ENCODE measurements around the gene SPRED3.

The SPRED3 gene

GRCh38 chr19:38351865-38352395, 36.6 kb upstream of the SPRED3 start:
- Histone ChIP-seq H3K27me3 (ENCODE audit: insufficient read depth, poor library complexity, severe bottlenecking) (no peaks in the 10 kb centered on the region), H3K36me3 (ENCODE audit: low read depth) (no peaks in the 10 kb centered on the region), H3K9me3 (ENCODE audit: severe bottlenecking) (no peaks in the 10 kb centered on the region), H3K4me3 (ENCODE audit: severe bottlenecking) (no peak overlapping the region), H3K27ac (ENCODE audit: poor library complexity, severe bottlenecking) (no peak overlapping the region), H3K4me1 (ENCODE audit: insufficient read depth, poor library complexity, severe bottlenecking) (no peaks in the 10 kb centered on the region)
- TF ChIP-seq, protein P1, sequence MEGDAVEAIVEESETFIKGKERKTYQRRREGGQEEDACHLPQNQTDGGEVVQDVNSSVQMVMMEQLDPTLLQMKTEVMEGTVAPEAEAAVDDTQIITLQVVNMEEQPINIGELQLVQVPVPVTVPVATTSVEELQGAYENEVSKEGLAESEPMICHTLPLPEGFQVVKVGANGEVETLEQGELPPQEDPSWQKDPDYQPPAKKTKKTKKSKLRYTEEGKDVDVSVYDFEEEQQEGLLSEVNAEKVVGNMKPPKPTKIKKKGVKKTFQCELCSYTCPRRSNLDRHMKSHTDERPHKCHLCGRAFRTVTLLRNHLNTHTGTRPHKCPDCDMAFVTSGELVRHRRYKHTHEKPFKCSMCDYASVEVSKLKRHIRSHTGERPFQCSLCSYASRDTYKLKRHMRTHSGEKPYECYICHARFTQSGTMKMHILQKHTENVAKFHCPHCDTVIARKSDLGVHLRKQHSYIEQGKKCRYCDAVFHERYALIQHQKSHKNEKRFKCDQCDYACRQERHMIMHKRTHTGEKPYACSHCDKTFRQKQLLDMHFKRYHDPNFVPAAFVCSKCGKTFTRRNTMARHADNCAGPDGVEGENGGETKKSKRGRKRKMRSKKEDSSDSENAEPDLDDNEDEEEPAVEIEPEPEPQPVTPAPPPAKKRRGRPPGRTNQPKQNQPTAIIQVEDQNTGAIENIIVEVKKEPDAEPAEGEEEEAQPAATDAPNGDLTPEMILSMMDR (IDR thresholded peaks at IDR 0.05; ENCODE audit: poor library complexity, severe bottlenecking) = no peak
- no peak; the same call in 2 of the 3 replicates for ATAC-seq (ENCODE audit: low read depth)
- DNase-seq (ENCODE audit: low spot score) = peak; percentile 36

DNA sequence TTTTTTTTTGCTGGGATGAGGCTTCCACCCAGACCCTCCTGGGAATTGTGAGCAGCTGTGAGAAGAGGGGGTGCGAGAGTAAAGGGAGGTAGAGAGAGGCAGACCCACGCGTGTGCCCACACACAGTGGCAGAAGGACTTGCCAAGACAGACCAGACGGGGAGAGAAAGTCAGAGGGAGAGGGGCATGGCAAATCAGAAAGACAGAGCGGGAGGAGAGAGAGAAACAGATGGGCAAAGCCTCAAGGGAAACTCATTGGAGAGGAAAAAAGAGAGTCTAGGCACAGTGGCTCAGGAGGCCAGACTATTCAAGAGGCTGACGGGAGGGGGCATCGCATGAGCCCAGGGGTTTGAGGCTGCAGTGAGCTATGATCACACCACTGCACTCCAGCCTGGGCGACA, 35.9 kb upstream of the SPRED3 start:
- Histone ChIP-seq H3K4me1 (ENCODE audit: insufficient read depth, poor library complexity, severe bottlenecking) (no peaks in the 10 kb centered on the region), H3K4me3 (ENCODE audit: severe bottlenecking) (no peak overlapping the region), H3K36me3 (ENCODE audit: low read depth) (no peaks in the 10 kb centered on the region), H3K9me3 (ENCODE audit: severe bottlenecking) (no peaks in the 10 kb centered on the region), H3K27me3 (ENCODE audit: insufficient read depth, poor library complexity, severe bottlenecking) (no peaks in the 10 kb centered on the region), H3K27ac (ENCODE audit: poor library complexity, severe bottlenecking) (no peak overlapping the region)
- ATAC-seq (ENCODE audit: low read depth) = no peak
- DNase-seq (ENCODE audit: low spot score) = no peak
- TF ChIP-seq, protein P1 (IDR thresholded peaks at IDR 0.05; ENCODE audit: poor library complexity, severe bottlenecking) = no peak

DNA sequence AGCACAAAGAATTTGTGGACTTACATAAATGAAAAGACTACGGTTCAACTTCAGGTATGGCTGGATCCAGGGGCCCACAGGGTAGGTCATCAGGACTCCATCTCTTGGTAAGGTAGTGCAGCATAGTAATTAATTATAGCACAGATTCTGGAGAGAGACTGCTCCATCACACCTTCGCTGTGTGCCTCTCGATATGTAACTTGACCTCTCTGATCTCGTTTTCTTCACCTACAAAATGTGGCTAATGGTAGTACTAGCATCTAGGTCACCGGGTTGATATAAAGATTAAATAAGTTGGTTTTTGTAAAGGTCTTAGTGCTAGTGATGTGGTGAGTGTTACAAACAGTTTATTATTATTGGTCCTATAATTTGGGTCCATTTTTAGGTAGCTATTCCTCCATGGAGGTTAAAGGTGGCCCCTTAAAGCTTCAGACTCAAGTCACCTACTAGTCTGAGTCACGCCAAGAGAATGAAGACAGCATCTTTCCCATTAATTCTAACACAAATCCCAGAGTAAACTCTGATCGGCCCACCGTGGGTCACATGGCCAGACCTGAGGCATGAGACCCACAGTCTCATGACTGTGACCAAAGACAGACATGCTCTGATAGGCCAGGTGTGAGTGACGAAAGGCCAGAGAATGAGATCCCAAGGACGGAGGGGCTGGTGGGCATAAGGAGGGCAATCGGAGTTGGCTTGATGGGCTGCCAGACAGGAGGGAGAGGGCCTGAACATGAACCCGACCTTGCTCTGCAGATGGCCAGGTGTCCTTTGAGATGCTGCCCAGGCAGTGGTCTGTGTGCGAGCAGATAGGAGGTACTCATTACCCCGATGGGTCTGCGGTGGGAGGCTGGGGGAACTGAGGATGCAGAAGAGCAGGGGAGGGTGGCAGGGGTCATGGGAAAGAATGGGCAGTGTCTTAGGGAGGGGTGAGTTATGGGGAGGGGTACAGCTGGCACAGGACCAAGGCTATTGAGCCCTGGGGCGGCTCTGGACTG, 32.5 kb upstream of the SPRED3 start:
- TF ChIP-seq, protein P1 (IDR thresholded peaks at IDR 0.05; ENCODE audit: poor library complexity, severe bottlenecking) = no peak
- DNase-seq (ENCODE audit: low spot score) = peak; percentile 38
- H3K27ac ChIP-seq (ENCODE audit: poor library complexity, severe bottlenecking) = no peak overlapping the region
- no peaks in the 10 kb centered on the region for H3K9me3 ChIP-seq (ENCODE audit: severe bottlenecking)
- no peaks in the 10 kb centered on the region for H3K4me1 ChIP-seq (ENCODE audit: insufficient read depth, poor library complexity, severe bottlenecking)
- H3K27me3 ChIP-seq (ENCODE audit: insufficient read depth, poor library complexity, severe bottlenecking) = peaks cover 29% of the 10 kb centered on the region
- no peak overlapping the region for H3K4me3 ChIP-seq (ENCODE audit: severe bottlenecking)
- no peak for ATAC-seq (ENCODE audit: low read depth)
- H3K36me3 ChIP-seq (ENCODE audit: low read depth) = no peaks in the 10 kb centered on the region

DNA sequence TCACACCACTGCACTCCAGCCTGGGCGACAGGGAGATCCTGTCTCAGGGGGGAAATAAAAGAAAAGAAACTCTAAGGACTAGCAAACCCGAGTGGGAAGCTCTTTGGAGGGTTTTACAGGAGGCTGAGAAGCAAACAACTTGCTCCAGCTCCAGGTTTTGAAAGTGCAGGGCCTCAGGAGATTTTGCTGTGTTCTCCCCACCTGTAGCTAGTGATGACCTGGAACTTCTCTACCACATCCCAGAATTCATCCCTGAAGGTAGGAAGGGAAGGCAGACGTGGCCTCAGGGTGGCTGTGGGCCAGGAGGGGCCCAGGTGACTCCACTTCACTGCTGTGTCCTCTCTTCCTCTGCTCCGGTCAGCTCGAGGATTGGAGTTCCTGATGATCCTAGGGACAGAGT, 30.4 kb upstream of the SPRED3 start:
- Histone ChIP-seq H3K4me3 (ENCODE audit: severe bottlenecking) (no peak overlapping the region), H3K4me1 (ENCODE audit: insufficient read depth, poor library complexity, severe bottlenecking) (no peaks in the 10 kb centered on the region), H3K27ac (ENCODE audit: poor library complexity, severe bottlenecking) (no peak overlapping the region), H3K9me3 (ENCODE audit: severe bottlenecking) (no peaks in the 10 kb centered on the region), H3K36me3 (ENCODE audit: low read depth) (no peaks in the 10 kb centered on the region), H3K27me3 (ENCODE audit: insufficient read depth, poor library complexity, severe bottlenecking) (peaks cover 33% of the 10 kb centered on the region)
- TF ChIP-seq, protein P1 (IDR thresholded peaks at IDR 0.05; ENCODE audit: poor library complexity, severe bottlenecking) = no peak
- DNase-seq (ENCODE audit: low spot score) = no peak
- no peak for ATAC-seq (ENCODE audit: low read depth)
